ENCODE measurements around the gene C3orf62. TPM values are rescaled to one million over a fixed set of nuclear protein-coding genes. Genes with fewer than 3 reads are reported as not detected.
A peak's percentile ranks its signal among the peaks of the same experiment; 100 is the strongest.

The C3orf62 gene
- total and polyA plus RNA-seq, 2 experiments from 2014 or later = 3.3 to 4.5 TPM

DNA sequence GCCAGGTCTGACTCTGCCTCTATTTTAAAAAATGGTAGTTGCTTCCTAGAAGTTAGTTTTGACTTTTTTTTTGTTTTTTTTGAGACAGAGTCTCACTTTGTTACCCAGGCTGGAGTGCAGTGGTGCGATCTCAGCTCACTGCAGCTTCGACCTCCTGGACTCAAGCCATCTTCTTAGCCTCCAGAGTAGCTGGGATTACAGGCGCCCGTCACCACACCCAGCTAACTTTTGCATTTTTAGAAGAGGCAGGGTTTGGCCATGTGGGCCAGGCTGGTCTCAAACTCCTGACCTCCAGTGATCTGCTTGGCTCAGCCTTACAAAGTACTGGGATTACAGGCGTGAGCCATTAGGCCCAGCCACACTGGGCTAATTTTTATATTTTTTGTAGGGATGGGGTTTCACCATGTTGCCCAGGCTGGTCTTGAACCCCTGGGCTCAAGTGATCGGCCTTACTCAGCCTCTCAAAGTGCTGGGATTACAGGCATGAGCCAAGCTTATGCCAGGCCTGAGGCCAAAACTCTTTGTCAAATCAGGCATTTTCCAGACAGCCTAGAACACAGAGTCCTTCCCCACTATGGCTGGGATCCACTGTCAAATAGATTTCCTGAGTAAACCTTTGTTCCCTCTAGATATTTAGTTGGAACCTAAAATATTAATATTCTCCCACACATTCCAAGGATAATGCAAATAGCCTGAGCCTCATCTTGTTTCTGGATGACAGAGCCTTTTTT is 13.7 kb downstream of the C3orf62 start:
- no peak for DNase-seq (ENCODE audit: low spot score)
- TF ChIP-seq, protein P1, sequence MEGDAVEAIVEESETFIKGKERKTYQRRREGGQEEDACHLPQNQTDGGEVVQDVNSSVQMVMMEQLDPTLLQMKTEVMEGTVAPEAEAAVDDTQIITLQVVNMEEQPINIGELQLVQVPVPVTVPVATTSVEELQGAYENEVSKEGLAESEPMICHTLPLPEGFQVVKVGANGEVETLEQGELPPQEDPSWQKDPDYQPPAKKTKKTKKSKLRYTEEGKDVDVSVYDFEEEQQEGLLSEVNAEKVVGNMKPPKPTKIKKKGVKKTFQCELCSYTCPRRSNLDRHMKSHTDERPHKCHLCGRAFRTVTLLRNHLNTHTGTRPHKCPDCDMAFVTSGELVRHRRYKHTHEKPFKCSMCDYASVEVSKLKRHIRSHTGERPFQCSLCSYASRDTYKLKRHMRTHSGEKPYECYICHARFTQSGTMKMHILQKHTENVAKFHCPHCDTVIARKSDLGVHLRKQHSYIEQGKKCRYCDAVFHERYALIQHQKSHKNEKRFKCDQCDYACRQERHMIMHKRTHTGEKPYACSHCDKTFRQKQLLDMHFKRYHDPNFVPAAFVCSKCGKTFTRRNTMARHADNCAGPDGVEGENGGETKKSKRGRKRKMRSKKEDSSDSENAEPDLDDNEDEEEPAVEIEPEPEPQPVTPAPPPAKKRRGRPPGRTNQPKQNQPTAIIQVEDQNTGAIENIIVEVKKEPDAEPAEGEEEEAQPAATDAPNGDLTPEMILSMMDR (IDR thresholded peaks at IDR 0.05; ENCODE audit: poor library complexity) = no peak
- TF ChIP-seq EZH2 (IDR thresholded peaks at IDR 0.05; ENCODE audit: borderline replicate concordance) (no peak), EZH2phosphoT487 (IDR thresholded peaks at IDR 0.05; ENCODE audit: low read depth, severe bottlenecking, unreplicated experiment) (no peak)
- H3K79me2 ChIP-seq = no peaks in the 10 kb centered on the region
- H2AFZ ChIP-seq = no peak overlapping the region
- H3K27ac ChIP-seq = no peak overlapping the region
- H3K4me1 ChIP-seq (ENCODE audit: insufficient read depth) = no peaks in the 10 kb centered on the region
- no peaks in the 10 kb centered on the region for H3K9me2 ChIP-seq (replicated peaks; ENCODE audit: insufficient read depth)
- WGBS (ENCODE audit: low lambda C conversion rate, missing lambda C conversion rate) = 94% methylated on average over 6 of the region's 6 CpGs
- H3K36me3 ChIP-seq (replicated peaks; ENCODE audit: insufficient read depth, low read depth) = no peaks in the 10 kb centered on the region
- no peaks in the 10 kb centered on the region for H3K27me3 ChIP-seq
- no peaks in the 10 kb centered on the region for H4K20me1 ChIP-seq (ENCODE audit: insufficient read depth, poor library complexity, severe bottlenecking)
- no peaks in the 10 kb centered on the region for H3K9me3 ChIP-seq (ENCODE audit: low read depth)
- no peak overlapping the region for H3K4me3 ChIP-seq
- H3K4me2 ChIP-seq = no peak overlapping the region

DNA sequence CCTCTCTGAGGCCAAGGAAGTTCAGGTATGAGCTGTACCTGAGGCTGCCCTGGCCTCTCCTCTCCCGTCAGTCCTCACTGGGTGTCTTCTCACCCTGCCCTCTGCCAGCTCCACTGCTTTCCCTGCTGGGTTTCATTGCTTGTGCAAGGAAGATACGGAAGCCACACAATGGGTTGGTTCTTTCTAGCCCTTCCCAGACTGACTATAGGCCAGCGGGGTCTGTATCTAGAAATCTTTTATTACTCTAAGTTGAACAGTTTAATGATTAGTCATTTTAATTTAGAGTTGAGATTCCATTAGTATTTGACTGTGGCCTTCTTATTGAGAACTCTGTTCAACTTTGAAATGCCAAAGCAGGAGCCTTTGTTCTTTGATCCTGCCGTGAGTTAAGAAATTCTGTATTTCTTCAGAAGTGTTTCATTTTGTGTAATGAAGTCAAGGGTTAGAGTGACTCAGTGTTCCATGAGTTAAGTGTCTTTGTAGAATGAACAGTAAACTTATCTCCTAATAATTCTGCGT is 16.2 kb downstream of the C3orf62 start:
- Histone ChIP-seq H3K27ac (peak overlapping the region; percentile 62), H3K4me2 (no peak overlapping the region), H3K36me3 (replicated peaks; ENCODE audit: insufficient read depth, low read depth) (no peaks in the 10 kb centered on the region), H3K9me2 (replicated peaks; ENCODE audit: insufficient read depth) (no peaks in the 10 kb centered on the region), H3K9me3 (ENCODE audit: low read depth) (no peaks in the 10 kb centered on the region), H3K4me3 (no peak overlapping the region), H4K20me1 (ENCODE audit: insufficient read depth, poor library complexity, severe bottlenecking) (no peaks in the 10 kb centered on the region), H3K79me2 (no peaks in the 10 kb centered on the region), H2AFZ (no peak overlapping the region), H3K27me3 (no peaks in the 10 kb centered on the region), H3K4me1 (ENCODE audit: insufficient read depth) (peaks cover 7% of the 10 kb centered on the region)
- TF ChIP-seq EZH2 (IDR thresholded peaks at IDR 0.05; ENCODE audit: borderline replicate concordance) (no peak), EZH2phosphoT487 (IDR thresholded peaks at IDR 0.05; ENCODE audit: low read depth, severe bottlenecking, unreplicated experiment) (no peak)
- TF ChIP-seq, protein P1 (IDR thresholded peaks at IDR 0.05; ENCODE audit: poor library complexity) = no peak
- 72% methylated on average over 5 of the region's 5 CpGs for WGBS (ENCODE audit: low lambda C conversion rate, missing lambda C conversion rate)
- peak; percentile 37 for DNase-seq (ENCODE audit: low spot score)

DNA sequence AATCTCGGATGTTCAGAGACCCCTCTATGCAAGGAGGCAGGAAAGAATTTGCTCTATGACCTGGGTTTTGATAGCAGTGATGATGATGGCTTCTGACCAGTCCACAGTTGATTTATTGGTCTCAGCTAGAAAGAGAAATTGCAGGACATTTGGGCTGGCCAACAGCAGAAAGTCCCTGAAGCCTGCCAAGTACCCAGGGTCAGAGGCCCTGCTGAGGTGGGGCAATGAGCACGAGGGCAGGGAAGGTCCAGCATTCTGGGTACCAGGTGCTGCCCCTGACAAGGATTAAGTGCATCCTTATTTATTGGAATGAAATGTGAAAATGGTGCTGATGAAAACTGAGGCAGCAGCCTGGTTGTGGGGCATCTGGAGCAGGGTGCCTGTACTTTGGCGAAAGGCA is 19.8 kb downstream of the C3orf62 start:
- DNase-seq (ENCODE audit: low spot score) = no peak
- no peak overlapping the region for H3K4me2 ChIP-seq
- H3K27ac ChIP-seq = no peak overlapping the region
- no peak overlapping the region for H2AFZ ChIP-seq
- H3K4me1 ChIP-seq (ENCODE audit: insufficient read depth) = peaks cover 10% of the 10 kb centered on the region
- WGBS (ENCODE audit: low lambda C conversion rate, missing lambda C conversion rate) = 80% methylated on average over 3 of the region's 3 CpGs
- no peaks in the 10 kb centered on the region for H3K9me2 ChIP-seq (replicated peaks; ENCODE audit: insufficient read depth)
- H3K27me3 ChIP-seq = no peaks in the 10 kb centered on the region
- no peaks in the 10 kb centered on the region for H3K9me3 ChIP-seq (ENCODE audit: low read depth)
- H3K79me2 ChIP-seq = no peaks in the 10 kb centered on the region
- no peaks in the 10 kb centered on the region for H3K36me3 ChIP-seq (replicated peaks; ENCODE audit: insufficient read depth, low read depth)
- H4K20me1 ChIP-seq (ENCODE audit: insufficient read depth, poor library complexity, severe bottlenecking) = no peaks in the 10 kb centered on the region
- H3K4me3 ChIP-seq = no peak overlapping the region
- TF ChIP-seq EZH2phosphoT487 (IDR thresholded peaks at IDR 0.05; ENCODE audit: low read depth, severe bottlenecking, unreplicated experiment) (no peak), EZH2 (IDR thresholded peaks at IDR 0.05; ENCODE audit: borderline replicate concordance) (no peak)
- TF ChIP-seq, protein P1 (IDR thresholded peaks at IDR 0.05; ENCODE audit: poor library complexity) = no peak
